D721Med (cell line): ENCODE measurements around the gene PRSS57.
A peak's percentile ranks its signal among the peaks of the same experiment; 100 is the strongest.
"Not testable (repeated sequence)": the region's sequence is repeated elsewhere in the genome, so short reads cannot be mapped to it uniquely, and the experiment has no call there.

Source experiments
- DNase-seq: peaks from one replicate; pipeline ENCODE4 v3.0.0; 2011; ENCODE audit warnings: low spot score; ENCODE audit not compliant: insufficient read length
- FAIRE-seq: peaks from 2 replicates; lab custom pipeline; 2011; peaks lifted over from hg19 to GRCh38; lab: Jason Lieb, UNC
- TF ChIP-seq, protein P1 (sequence below): IDR thresholded peaks from 2 replicates; pipeline ENCODE4 v1.5.1; 2012; ENCODE audit warnings: mild to moderate bottlenecking, control low read depth; ENCODE audit not compliant: insufficient read depth; ENCODE audit errors: missing control alignments

PRSS57 gene

DNA sequence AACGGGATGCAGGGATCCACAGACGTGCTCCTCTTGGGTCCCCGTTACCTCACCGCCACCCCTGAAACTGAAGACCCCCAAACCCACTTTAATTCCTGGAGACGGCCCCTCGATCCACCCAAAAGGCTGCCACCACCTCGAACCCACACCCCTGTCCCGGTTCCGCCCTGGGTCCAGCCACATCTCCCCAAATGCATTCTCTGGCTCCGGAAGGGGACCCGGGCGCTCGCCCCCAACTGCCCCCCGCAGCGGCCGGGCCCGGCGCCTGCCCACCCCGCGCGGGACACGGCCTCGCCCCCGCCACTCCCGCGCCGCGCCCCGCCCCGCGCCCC lies 19.3 kb downstream of the PRSS57 start:
- DNase-seq, result no peak
- TF ChIP-seq, protein P1, sequence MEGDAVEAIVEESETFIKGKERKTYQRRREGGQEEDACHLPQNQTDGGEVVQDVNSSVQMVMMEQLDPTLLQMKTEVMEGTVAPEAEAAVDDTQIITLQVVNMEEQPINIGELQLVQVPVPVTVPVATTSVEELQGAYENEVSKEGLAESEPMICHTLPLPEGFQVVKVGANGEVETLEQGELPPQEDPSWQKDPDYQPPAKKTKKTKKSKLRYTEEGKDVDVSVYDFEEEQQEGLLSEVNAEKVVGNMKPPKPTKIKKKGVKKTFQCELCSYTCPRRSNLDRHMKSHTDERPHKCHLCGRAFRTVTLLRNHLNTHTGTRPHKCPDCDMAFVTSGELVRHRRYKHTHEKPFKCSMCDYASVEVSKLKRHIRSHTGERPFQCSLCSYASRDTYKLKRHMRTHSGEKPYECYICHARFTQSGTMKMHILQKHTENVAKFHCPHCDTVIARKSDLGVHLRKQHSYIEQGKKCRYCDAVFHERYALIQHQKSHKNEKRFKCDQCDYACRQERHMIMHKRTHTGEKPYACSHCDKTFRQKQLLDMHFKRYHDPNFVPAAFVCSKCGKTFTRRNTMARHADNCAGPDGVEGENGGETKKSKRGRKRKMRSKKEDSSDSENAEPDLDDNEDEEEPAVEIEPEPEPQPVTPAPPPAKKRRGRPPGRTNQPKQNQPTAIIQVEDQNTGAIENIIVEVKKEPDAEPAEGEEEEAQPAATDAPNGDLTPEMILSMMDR, result no peak
- FAIRE-seq, result no peak

DNA sequence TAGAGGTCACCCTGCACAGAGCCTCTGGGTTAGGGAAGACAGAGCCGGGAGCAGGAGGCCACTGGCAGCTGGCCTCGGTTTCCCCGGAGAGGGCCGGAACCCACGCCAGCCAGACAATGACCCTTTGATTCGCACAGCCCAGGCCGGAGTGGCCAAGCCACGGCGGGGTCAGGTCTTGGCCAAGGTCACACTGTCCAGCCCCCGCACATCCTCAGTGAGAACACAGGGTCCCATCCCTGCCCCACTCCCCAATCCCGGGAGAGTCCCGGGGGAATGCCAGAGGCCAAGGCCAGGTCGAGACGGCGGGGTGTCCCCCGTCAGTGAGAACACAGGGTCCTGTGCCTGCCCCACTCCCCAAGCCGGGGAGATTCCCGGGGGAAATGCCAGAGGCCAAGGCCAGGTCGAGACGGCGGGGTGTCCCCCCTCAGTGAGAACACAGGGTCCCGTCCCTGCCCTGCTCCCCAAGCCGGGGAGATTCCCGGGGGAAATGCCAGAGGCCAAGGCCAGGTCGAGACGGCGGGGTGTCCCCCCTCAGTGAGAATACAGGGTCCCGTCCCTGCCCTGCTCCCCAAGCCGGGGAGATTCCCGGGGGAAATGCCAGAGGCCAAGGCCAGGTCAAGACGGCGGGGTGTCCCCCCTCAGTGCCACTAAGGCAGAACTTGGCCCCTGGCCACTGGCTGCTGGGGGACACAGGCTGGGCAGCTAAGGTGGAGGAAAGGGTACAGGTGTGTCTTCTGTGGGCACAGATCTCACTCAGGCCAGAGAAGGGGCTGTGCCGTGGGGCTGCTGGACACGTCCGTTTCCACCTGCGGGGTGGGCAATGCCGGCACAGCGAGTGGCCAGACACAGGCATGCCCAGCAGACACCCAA lies 20.7 kb downstream of the PRSS57 start:
- DNase-seq, result no peak
- no peak for FAIRE-seq
- TF ChIP-seq, protein P1, result no peak

DNA sequence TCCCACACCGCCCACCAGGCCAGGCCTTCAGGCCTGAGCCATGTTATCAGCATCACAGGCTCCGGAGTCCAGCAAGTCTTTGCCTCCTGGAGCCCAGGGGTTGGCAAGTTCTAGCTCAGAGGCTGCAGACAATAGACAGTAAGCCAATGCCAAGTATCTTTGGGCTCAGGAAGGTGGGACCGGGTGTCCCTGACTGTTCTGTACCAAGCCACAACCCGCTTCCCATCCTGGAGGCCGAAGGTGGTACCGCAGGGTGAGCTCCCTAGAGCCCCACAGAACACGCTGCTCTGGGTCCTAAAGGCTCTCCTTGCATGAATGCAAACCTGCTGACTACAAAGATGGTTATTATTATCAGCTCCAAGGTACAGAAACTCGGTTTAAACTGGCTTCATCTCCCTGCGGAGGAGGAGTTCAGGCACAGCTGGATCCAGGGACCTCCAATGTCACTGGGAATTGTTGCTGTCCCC lies 24.6 kb downstream of the PRSS57 start:
- DNase-seq, result no peak
- TF ChIP-seq, protein P1, result no peak
- FAIRE-seq, result no peak

DNA sequence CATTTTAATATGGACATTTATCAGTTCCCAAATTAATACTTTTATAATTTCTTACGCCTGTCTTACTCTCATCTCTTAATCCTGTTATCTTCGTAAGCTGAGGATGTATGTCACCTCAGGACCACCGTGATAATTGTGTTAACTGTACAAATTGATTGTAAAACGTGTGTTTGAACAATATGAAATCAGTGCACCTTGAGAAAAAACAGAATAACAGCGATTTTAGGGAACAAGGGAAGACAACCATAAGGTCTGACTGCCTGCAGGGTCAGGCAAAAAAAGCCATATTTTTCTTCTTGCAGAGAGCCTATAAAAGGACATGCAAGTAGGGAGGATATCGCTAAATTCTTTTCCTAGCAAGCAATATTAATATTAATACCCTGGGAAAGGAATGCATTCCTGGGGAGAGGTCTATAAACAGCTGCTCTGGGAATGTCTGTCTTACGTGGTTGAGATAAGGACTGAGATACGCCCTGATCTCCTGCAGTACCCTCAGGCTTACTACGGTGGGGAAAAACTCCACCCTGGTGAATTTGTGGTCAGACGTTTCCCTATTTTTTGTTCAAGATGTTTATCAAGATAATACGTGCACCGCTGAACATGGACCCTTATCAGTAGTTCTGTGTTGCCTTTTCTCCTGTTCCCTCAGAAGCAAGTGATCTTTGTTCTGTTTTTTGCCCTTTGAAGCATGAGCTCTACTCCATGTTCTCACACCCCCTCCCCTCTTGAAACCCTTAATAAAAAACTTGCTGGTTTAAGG lies 26.4 kb downstream of the PRSS57 start:
- not testable (repeated sequence) for DNase-seq, FAIRE-seq

DNA sequence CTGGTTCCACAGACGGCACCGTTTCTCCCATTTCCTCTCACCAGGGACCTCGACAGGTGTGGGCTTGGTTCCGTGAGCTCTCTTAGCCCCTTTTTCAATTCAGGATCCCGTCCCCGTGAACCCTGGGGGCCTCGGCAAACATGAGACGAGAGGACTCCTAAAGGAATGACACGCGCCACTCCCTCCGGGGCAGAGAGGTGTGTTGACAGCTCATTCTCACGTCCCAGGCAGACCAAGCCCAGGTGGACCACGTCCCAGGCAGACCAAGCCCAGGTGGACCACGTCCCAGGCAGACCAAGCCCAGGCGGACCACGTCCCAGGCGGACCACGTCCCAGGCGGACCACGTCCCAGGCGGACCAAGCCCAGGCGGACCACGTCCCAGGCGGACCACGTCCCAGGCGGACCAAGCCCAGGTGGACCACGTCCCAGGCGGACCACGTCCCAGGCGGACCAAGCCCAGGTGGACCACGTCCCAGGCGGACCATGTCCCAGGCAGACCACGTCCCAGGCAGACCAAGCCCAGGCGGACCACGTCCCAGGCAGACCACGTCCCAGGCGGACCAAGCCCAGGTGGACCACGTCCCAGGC lies 28.2 kb downstream of the PRSS57 start:
- DNase-seq, FAIRE-seq: not testable (repeated sequence)

DNA sequence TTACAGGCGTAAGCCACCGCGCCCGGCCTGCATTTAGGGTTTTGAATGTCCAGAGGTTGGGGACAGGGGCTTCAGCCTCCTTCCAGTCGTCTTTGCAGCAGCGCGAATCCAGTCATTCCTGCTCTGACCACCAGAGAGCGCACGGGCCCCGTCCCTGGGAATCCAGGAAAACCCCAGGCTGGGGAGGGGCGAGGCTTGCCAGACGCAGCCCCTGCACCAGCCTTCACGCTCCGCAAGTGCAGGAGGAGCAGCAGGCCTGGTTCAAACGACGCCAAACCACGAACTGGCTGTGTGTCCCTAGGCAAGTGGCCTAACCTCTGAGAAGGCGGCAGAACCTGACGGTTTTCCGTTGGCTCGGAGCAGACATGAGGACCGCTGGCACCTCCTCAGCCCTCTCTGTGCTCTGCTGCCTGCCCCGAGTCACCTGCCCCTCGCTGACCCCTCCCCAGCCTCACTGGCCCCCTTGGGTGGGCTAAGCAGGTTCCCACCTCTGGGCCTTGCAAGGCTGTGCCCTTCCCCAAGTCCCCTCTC lies 30.3 kb downstream of the PRSS57 start:
- TF ChIP-seq, protein P1, result peak; percentile 91
- FAIRE-seq (no peak), DNase-seq (peak; percentile 86)

DNA sequence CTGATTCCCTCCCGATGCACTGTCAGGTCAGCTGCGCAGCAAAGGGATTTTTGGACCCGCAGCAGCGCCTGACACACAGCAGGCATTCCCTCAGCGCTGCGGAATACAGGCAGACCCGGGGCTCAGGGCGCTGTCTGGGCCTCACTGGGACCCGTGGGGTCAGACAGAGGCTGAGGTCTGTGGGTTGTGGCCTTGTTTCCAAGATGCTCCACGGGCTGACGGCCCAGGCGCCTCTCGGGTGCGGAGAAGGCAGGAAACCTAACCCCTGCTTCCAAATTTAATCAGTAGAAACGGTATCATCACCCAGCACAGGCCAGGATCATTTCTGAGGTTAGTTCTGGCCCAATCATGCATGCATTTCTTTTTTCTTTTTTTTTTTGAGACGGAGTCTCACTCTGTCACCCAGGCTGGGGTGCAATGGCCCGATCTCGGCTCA lies 31.6 kb downstream of the PRSS57 start:
- DNase-seq, result no peak
- FAIRE-seq, result no peak
- TF ChIP-seq, protein P1, result no peak
